SHP77 (cell line): Measurements from ENCODE around the gene SDK2.

Source experiments
- DNase-seq, 2 experiments: peaks; one replicate each; lab custom pipeline; 2025; lab: John Stamatoyannopoulos, UW

SDK2 gene

GRCh38 chr17:73362697-73363096 lies 281.5 kb downstream of the SDK2 start:
- no peak for DNase-seq

GRCh38 chr17:73360961-73361761 lies 283.1 kb downstream of the SDK2 start:
- no peak for DNase-seq

- no peak for DNase-seq
Measured at GRCh38 chr17:73359987-73360410, 284.2 kb downstream of the SDK2 start.

GRCh38 chr17:73359352-73359751 lies 284.9 kb downstream of the SDK2 start:
- DNase-seq = no peak

GRCh38 chr17:73358668-73359067 lies 285.6 kb downstream of the SDK2 start:
- no peak for DNase-seq

- DNase-seq = no peak
Measured at GRCh38 chr17:73357981-73358380, 286.3 kb downstream of the SDK2 start.

GRCh38 chr17:73357318-73357717 lies 286.9 kb downstream of the SDK2 start:
- no peak for DNase-seq

GRCh38 chr17:73356561-73357170 lies 287.6 kb downstream of the SDK2 start:
- DNase-seq = no peak

- no peak for DNase-seq
Measured at GRCh38 chr17:73354423-73355284, 289.6 kb downstream of the SDK2 start.

GRCh38 chr17:73352261-73352660 lies 292.0 kb downstream of the SDK2 start:
- DNase-seq = no peak

- DNase-seq = no peak
Measured at GRCh38 chr17:73351764-73352163, 292.5 kb downstream of the SDK2 start.

- DNase-seq = no peak
Measured at GRCh38 chr17:73350864-73351263, 293.4 kb downstream of the SDK2 start.

- no peak for DNase-seq
Measured at GRCh38 chr17:73349647-73350046, 294.6 kb downstream of the SDK2 start.

- DNase-seq = no peak
Measured at GRCh38 chr17:73349138-73349537, 295.1 kb downstream of the SDK2 start.

GRCh38 chr17:73348829-73349095 lies 295.5 kb downstream of the SDK2 start:
- no peak for DNase-seq

- no peak for DNase-seq
Measured at GRCh38 chr17:73348018-73348828, 296.0 kb downstream of the SDK2 start.

- DNase-seq = no peak
Measured at GRCh38 chr17:73347351-73347750, 296.9 kb downstream of the SDK2 start.

- DNase-seq = no peak
Measured at GRCh38 chr17:73346501-73347162, 297.6 kb downstream of the SDK2 start.

- DNase-seq = no peak
Measured at GRCh38 chr17:73343739-73344454, 300.3 kb downstream of the SDK2 start.

- no peak for DNase-seq
Measured at GRCh38 chr17:73343168-73343634, 301.0 kb downstream of the SDK2 start.
